Measurements from ENCODE around the gene CHTOP. TPM values are rescaled to one million over a fixed set of nuclear protein-coding genes. Genes with fewer than 3 reads are reported as not detected.

The CHTOP gene
- total RNA-seq, 1 donor from 2014 or later: 71.6 TPM

GRCh38 chr1:153685544-153686340, 51.9 kb downstream of the CHTOP start:
- DNase-seq (ENCODE audit: low read depth): no peak

DNA sequence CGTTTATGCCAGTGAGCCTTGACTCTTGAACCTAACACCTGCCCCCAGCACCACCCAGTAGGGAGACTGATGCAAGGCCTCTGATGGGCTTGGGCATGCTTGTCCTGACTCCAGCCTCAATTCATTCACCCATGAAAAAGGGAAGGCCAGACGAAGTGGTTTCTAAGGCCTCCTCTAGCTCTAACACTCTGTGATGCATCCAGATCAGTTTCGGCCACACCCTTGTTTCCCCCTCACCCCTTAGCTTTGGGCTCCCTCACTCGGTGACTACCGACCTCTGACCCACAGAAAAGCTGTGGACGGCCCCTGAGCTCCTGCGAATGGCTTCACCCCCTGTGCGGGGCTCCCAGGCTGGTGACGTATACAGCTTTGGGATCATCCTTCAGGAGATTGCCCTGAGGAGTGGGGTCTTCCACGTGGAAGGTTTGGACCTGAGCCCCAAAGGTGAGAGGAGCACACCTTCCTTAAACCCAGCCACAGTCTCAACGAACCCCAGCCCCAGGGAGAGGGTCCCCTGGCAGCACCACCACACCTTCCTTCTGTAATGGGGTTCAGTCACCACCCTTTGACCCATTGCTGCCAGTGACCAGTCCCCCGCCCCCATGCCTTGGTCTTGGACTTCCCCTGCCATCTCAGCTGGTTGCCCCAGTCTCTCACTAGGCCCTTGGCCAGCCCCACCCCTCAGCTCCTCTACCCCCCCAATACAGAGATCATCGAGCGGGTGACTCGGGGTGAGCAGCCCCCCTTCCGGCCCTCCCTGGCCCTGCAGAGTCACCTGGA, 53.7 kb downstream of the CHTOP start:
- DNase-seq (ENCODE audit: low read depth): no peak

GRCh38 chr1:153688276-153688675, 54.4 kb downstream of the CHTOP start:
- DNase-seq (ENCODE audit: low read depth): no peak

DNA sequence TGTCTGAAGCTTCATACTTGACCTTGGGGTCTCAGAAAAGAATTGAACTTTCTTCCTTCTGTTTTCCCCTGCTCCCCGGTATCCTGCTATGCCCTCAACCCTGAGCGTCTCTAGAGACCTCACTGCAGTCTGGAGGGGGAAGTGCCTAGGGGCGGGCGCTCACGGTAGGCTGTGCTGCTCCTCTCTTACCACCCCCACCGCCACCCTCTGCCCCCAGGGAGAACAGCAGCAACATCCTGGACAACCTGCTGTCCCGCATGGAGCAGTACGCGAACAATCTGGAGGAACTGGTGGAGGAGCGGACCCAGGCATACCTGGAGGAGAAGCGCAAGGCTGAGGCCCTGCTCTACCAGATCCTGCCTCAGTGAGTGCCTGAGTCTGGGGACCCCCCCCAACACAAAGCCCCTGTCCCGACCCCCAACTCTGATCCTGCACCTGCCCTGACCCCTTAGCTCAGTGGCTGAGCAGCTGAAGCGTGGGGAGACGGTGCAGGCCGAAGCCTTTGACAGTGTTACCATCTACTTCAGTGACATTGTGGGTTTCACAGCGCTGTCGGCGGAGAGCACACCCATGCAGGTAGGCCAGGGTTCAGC, 55.0 kb downstream of the CHTOP start:
- DNase-seq (ENCODE audit: low read depth): no peak

GRCh38 chr1:153693466-153693865, 59.6 kb downstream of the CHTOP start:
- DNase-seq (ENCODE audit: low read depth): no peak

Small RNA genes lying within 50 kb of the gene (microRNA-seq; reads per million reads assigned to microRNA genes)
- gene MIR8083: not detected

Other genes with a start within 250 kb of the CHTOP start
- not detected in 2 replicates for gene S100A8, start 243.0 kb upstream of the CHTOP start, total RNA-seq
- not detected in 2 replicates for gene S100A7A, start 217.5 kb upstream of the CHTOP start, total RNA-seq
- not detected in 2 replicates for gene S100A7, start 173.4 kb upstream of the CHTOP start, total RNA-seq
- gene S100A6, start 98.1 kb upstream of the CHTOP start, total RNA-seq: 423 and 449 TPM in 2 replicates
- gene S100A5, start 93.1 kb upstream of the CHTOP start, total RNA-seq: 2.5 and 2.9 TPM in 2 replicates
- 757 and 902 TPM in 2 replicates for gene S100A4, start 88.3 kb upstream of the CHTOP start, total RNA-seq
- 7.8 and 10.8 TPM in 2 replicates for gene S100A3, start 84.8 kb upstream of the CHTOP start, total RNA-seq
- gene S100A2, start 68.2 kb upstream of the CHTOP start, total RNA-seq: 6.4 and 7.1 TPM in 2 replicates
- 591 and 800 TPM in 2 replicates for gene S100A16, start 20.9 kb upstream of the CHTOP start, total RNA-seq
- not detected in 2 replicates for gene S100A14, start 17.7 kb upstream of the CHTOP start, total RNA-seq
- gene S100A13, start 6.6 kb upstream of the CHTOP start, total RNA-seq: 237 and 291 TPM in 2 replicates
- gene S100A1, start 5.6 kb upstream of the CHTOP start, total RNA-seq: 0.52 and 3.3 TPM in 2 replicates
- gene SNAPIN, start 24.6 kb downstream of the CHTOP start, total RNA-seq: 68.3 and 75.1 TPM in 2 replicates
- 180 and 189 TPM in 2 replicates for gene ILF2, start 36.9 kb downstream of the CHTOP start, total RNA-seq
- not detected in 2 replicates for gene NPR1, start 44.6 kb downstream of the CHTOP start, total RNA-seq
- 24.0 and 27.7 TPM in 2 replicates for gene INTS3, start 94.0 kb downstream of the CHTOP start, total RNA-seq
- 0.29 and 0.42 TPM in 2 replicates for gene SLC27A3, start 141.3 kb downstream of the CHTOP start, total RNA-seq